ENCODE measurements around the gene FCRLA. TPM values are rescaled to one million over a fixed set of nuclear protein-coding genes. Genes with fewer than 3 reads are reported as not detected.
A peak's percentile ranks its signal among the peaks of the same experiment; 100 is the strongest.
"Not testable (repeated sequence)": the region's sequence is repeated elsewhere in the genome, so short reads cannot be mapped to it uniquely, and the experiment has no call there.

Gene FCRLA
- total RNA-seq (2014; rRNA removed) (not detected in 2 replicates), Bru-seq, nascent RNA (not detected), BruChase-seq, experiment 1, labeled RNA remaining after a 6-hour chase (not detected), BruChase-seq, experiment 2, labeled RNA remaining after a 2-hour chase (percentile 8 among the genes with signal in this experiment)
- long read RNA-seq = 0 reads

- Histone ChIP-seq H3K4me3 (ENCODE audit: low read length) (no peak within 1 kb of the TSS), H3K9ac (ENCODE audit: low read length) (no peak within 1 kb of the TSS), H3K27ac (ENCODE audit: low read length) (peak within 1 kb of the TSS; percentile 38), H3K9me2 (replicated peaks; ENCODE audit: low read length) (no peaks in the 10 kb centered on the region), H3K4me1 (ENCODE audit: insufficient read depth, low read length) (peaks cover 3% of the 10 kb centered on the region; the same call in 1 of the 2 replicates), H3K9me3 (ENCODE audit: low read length) (no peaks in the 10 kb centered on the region), H3K4me2 (ENCODE audit: low read length) (no peak within 1 kb of the TSS), H3K36me3 (ENCODE audit: low read depth, low read length) (no peaks in the 10 kb centered on the region), H3K79me2 (ENCODE audit: low read length) (no peaks in the 10 kb centered on the region), H4K20me1 (ENCODE audit: low read length) (no peaks in the 10 kb centered on the region), H2AFZ (ENCODE audit: low read length) (no peak within 1 kb of the TSS), H3F3A (ENCODE audit: low read length, unreplicated experiment) (no peaks in the 10 kb centered on the region), H3K27me3 (ENCODE audit: low read length) (no peaks in the 10 kb centered on the region)
- TF ChIP-seq CTCF (conservative IDR thresholded peaks at IDR 0.05; ENCODE audit: low read depth, low read length) = no peak
- no peak for TF ChIP-seq EZH2 (IDR thresholded peaks at IDR 0.05; ENCODE audit: low read length, unreplicated experiment)
- no peak for TF ChIP-seq EZH2phosphoT487 (IDR thresholded peaks at IDR 0.05; ENCODE audit: borderline replicate concordance, low read length)
- ATAC-seq (peak; percentile 67), DNase-seq (peak; percentile 68)
- intact Hi-C loops (cut with micrococcal nuclease) = no loop called here
- no TSS peak for BruUV-seq (replicated peaks)
- CTCF ChIA-PET = no interaction called here
- POLR2A ChIA-PET (ENCODE audit: unreplicated experiment) = no interaction called here
Observed at GRCh38 chr1:161706482-161707347, at the start of gene FCRLA. TSS of gene FCRLA (plus strand) at chr1:161707229. CDS start at chr1:161707265, 36 bp downstream.

GRCh38 chr1:161658524-161658923 lies 48.5 kb upstream of the FCRLA start:
- H3K27ac ChIP-seq (ENCODE audit: low read length); H2AFZ ChIP-seq (ENCODE audit: low read length); H3K4me1 ChIP-seq (ENCODE audit: insufficient read depth, low read length); H3K27me3 ChIP-seq (ENCODE audit: low read length); CTCF ChIA-PET; H3K9ac ChIP-seq (ENCODE audit: low read length); H3K36me3 ChIP-seq (ENCODE audit: low read depth, low read length); H3K4me3 ChIP-seq (ENCODE audit: low read length); POLR2A ChIA-PET (ENCODE audit: unreplicated experiment); H3K79me2 ChIP-seq (ENCODE audit: low read length); DNase-seq; H3K4me2 ChIP-seq (ENCODE audit: low read length); intact Hi-C loops (cut with micrococcal nuclease); BruUV-seq (replicated peaks); H3F3A ChIP-seq (ENCODE audit: low read length, unreplicated experiment); H3K9me3 ChIP-seq (ENCODE audit: low read length); H4K20me1 ChIP-seq (ENCODE audit: low read length); H3K9me2 ChIP-seq (replicated peaks; ENCODE audit: low read length): not testable (repeated sequence)
- peak; percentile 33 for ATAC-seq

- H3K4me3 ChIP-seq (ENCODE audit: low read length); DNase-seq; CTCF ChIA-PET; H3K4me2 ChIP-seq (ENCODE audit: low read length); BruUV-seq (replicated peaks); H3F3A ChIP-seq (ENCODE audit: low read length, unreplicated experiment); H3K27me3 ChIP-seq (ENCODE audit: low read length); H3K4me1 ChIP-seq (ENCODE audit: insufficient read depth, low read length); H3K9me3 ChIP-seq (ENCODE audit: low read length); H4K20me1 ChIP-seq (ENCODE audit: low read length); POLR2A ChIA-PET (ENCODE audit: unreplicated experiment); H3K36me3 ChIP-seq (ENCODE audit: low read depth, low read length); intact Hi-C loops (cut with micrococcal nuclease); H3K9me2 ChIP-seq (replicated peaks; ENCODE audit: low read length); H3K9ac ChIP-seq (ENCODE audit: low read length); ATAC-seq; H3K79me2 ChIP-seq (ENCODE audit: low read length); H2AFZ ChIP-seq (ENCODE audit: low read length); H3K27ac ChIP-seq (ENCODE audit: low read length): not testable (repeated sequence)
Observed at GRCh38 chr1:161661660-161662311, 45.2 kb upstream of the FCRLA start.

- H3K27ac ChIP-seq (ENCODE audit: low read length); BruUV-seq (replicated peaks); H3K9me2 ChIP-seq (replicated peaks; ENCODE audit: low read length); DNase-seq; CTCF ChIA-PET; H3K4me2 ChIP-seq (ENCODE audit: low read length); intact Hi-C loops (cut with micrococcal nuclease); H2AFZ ChIP-seq (ENCODE audit: low read length); POLR2A ChIA-PET (ENCODE audit: unreplicated experiment); H3K79me2 ChIP-seq (ENCODE audit: low read length); H3K9me3 ChIP-seq (ENCODE audit: low read length); H3K4me3 ChIP-seq (ENCODE audit: low read length); H3K4me1 ChIP-seq (ENCODE audit: insufficient read depth, low read length); H3F3A ChIP-seq (ENCODE audit: low read length, unreplicated experiment); H4K20me1 ChIP-seq (ENCODE audit: low read length); ATAC-seq; H3K36me3 ChIP-seq (ENCODE audit: low read depth, low read length); H3K9ac ChIP-seq (ENCODE audit: low read length); H3K27me3 ChIP-seq (ENCODE audit: low read length): not testable (repeated sequence)
Observed at GRCh38 chr1:161662684-161663339, 44.2 kb upstream of the FCRLA start, which contains the start of gene FCGR2B. TSS of gene FCGR2B (plus strand) at chr1:161663143. CDS start at chr1:161663242, 99 bp downstream.

- H3K79me2 ChIP-seq (ENCODE audit: low read length); H4K20me1 ChIP-seq (ENCODE audit: low read length); CTCF ChIA-PET; H3K27ac ChIP-seq (ENCODE audit: low read length); H3K9me3 ChIP-seq (ENCODE audit: low read length); H3K9ac ChIP-seq (ENCODE audit: low read length); ATAC-seq; H3K4me3 ChIP-seq (ENCODE audit: low read length); DNase-seq; H3K27me3 ChIP-seq (ENCODE audit: low read length); H3K4me2 ChIP-seq (ENCODE audit: low read length); H3K36me3 ChIP-seq (ENCODE audit: low read depth, low read length); H3F3A ChIP-seq (ENCODE audit: low read length, unreplicated experiment); BruUV-seq (replicated peaks); H2AFZ ChIP-seq (ENCODE audit: low read length); H3K9me2 ChIP-seq (replicated peaks; ENCODE audit: low read length); H3K4me1 ChIP-seq (ENCODE audit: insufficient read depth, low read length); intact Hi-C loops (cut with micrococcal nuclease); POLR2A ChIA-PET (ENCODE audit: unreplicated experiment): not testable (repeated sequence)
Observed at GRCh38 chr1:161663569-161663968, 43.5 kb upstream of the FCRLA start.
